ENCODE data around the gene LRR1.
A peak's percentile ranks its signal among the peaks of the same experiment; 100 is the strongest.
"Not testable (repeated sequence)": the region's sequence is repeated elsewhere in the genome, so short reads cannot be mapped to it uniquely, and the experiment has no call there.

LRR1 gene

DNA sequence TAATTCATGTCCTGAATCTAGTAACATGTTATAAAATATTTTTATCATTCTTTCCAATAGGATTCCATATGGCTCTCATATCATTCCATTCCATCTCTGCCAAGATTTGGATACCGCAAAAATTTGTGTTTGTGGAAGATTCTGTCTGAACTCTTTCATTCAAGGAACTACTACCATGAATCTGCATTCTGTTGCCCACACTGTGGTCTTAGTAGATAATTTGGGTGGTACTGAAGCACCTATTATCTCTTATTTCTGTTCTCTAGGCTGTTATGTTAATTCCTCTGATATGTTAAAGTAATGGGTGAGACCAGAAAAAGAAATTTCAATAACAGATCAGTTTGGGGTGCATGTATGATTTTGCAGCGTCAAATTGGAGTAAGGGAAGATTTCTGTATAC lies 15.5 kb downstream of the LRR1 start:
- H3K4me2 ChIP-seq (ENCODE audit: low read length), result no peak overlapping the region
- peaks cover 47% of the 10 kb centered on the region for H3K36me3 ChIP-seq (replicated peaks; ENCODE audit: low read depth, low read length)
- TF ChIP-seq, protein P1, sequence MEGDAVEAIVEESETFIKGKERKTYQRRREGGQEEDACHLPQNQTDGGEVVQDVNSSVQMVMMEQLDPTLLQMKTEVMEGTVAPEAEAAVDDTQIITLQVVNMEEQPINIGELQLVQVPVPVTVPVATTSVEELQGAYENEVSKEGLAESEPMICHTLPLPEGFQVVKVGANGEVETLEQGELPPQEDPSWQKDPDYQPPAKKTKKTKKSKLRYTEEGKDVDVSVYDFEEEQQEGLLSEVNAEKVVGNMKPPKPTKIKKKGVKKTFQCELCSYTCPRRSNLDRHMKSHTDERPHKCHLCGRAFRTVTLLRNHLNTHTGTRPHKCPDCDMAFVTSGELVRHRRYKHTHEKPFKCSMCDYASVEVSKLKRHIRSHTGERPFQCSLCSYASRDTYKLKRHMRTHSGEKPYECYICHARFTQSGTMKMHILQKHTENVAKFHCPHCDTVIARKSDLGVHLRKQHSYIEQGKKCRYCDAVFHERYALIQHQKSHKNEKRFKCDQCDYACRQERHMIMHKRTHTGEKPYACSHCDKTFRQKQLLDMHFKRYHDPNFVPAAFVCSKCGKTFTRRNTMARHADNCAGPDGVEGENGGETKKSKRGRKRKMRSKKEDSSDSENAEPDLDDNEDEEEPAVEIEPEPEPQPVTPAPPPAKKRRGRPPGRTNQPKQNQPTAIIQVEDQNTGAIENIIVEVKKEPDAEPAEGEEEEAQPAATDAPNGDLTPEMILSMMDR (IDR thresholded peaks at IDR 0.05; ENCODE audit: low read depth, low read length), result no peak
- no peak for TF ChIP-seq EZH2phosphoT487 (IDR thresholded peaks at IDR 0.05; ENCODE audit: low read depth)
- H3K9me3 ChIP-seq (ENCODE audit: insufficient read depth, low read length), result no peaks in the 10 kb centered on the region
- no peak overlapping the region for H3K4me3 ChIP-seq (ENCODE audit: low read length)
- H3K9ac ChIP-seq (ENCODE audit: low read length), result no peak overlapping the region
- H3K27ac ChIP-seq (ENCODE audit: low read length), result no peak overlapping the region
- H4K20me1 ChIP-seq (ENCODE audit: insufficient read depth, low read length), result peaks cover 18% of the 10 kb centered on the region
- H3K27me3 ChIP-seq (ENCODE audit: low read depth, low read length), result no peaks in the 10 kb centered on the region
- H2AFZ ChIP-seq (ENCODE audit: low read depth, low read length), result no peak overlapping the region
- peaks cover 86% of the 10 kb centered on the region for H3K79me2 ChIP-seq (ENCODE audit: low read length)
- H3K4me1 ChIP-seq (ENCODE audit: low read length), result peaks cover 7% of the 10 kb centered on the region

DNA sequence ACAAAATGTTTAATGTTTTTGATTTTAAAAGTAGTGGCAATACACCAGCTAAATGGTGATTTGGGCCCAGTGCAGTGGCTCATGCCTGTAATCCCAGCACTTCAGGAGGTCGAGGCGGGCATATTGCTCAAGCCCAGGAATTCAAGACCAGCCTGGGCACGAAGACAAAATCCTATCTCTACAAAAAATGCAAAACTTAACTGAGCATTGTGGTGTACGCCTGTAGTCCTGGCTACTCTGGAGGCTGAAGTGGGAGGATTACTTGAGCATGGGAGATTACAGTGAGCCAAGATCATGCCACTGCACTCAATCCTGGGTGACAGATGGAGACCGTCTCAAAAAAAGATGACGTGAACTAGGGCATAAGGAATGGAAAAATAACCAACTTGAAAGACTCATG lies 17.0 kb downstream of the LRR1 start:
- H3K36me3 ChIP-seq (replicated peaks; ENCODE audit: low read depth, low read length), result peaks cover 46% of the 10 kb centered on the region

DNA sequence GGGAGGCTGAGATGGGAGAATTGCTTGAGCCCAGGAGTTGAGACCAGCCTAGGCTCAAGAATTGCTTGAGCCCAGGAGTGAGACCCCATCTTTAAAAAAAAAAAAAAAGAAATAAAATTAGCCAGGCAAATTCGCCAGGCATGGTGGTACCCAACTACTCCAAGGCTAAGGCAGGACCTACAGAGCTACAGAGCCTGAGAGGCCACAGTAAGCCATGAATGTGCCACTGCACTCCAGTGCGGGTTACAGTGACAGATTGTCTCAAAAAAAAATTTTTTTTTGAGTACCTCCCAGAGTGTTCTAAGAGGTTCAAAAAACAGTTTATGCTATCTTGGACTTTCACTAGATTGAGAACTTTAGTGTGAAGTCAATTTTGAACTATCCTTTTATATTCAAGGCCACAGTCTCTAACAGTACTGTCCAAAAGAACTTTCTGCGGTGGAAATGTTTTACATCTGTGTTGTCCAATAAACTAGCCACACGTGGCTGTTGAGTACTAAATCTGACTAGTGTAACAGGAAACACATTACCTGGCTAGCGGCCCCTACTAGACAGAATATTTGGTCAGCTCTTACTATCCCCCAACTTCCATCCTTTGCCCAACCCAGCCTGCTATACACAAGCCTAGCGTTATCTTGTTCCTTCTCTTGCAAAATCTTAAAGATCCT lies 19.2 kb downstream of the LRR1 start:
- Histone ChIP-seq H3K4me1 (ENCODE audit: low read length) (peaks cover 18% of the 10 kb centered on the region), H3K27me3 (ENCODE audit: low read depth, low read length) (no peaks in the 10 kb centered on the region), H3K36me3 (replicated peaks; ENCODE audit: low read depth, low read length) (peaks cover 53% of the 10 kb centered on the region), H2AFZ (ENCODE audit: low read depth, low read length) (no peak overlapping the region), H3K4me2 (ENCODE audit: low read length) (no peak overlapping the region; the same call in 1 of the 2 replicates), H3K9ac (ENCODE audit: low read length) (no peak overlapping the region), H3K27ac (ENCODE audit: low read length) (no peak overlapping the region), H3K9me3 (ENCODE audit: insufficient read depth, low read length) (no peaks in the 10 kb centered on the region), H3K4me3 (ENCODE audit: low read length) (no peak overlapping the region), H4K20me1 (ENCODE audit: insufficient read depth, low read length) (peaks cover 36% of the 10 kb centered on the region), H3K79me2 (ENCODE audit: low read length) (peaks cover 87% of the 10 kb centered on the region)
- TF ChIP-seq, protein P1 (IDR thresholded peaks at IDR 0.05; ENCODE audit: low read depth, low read length), result no peak
- no peak for TF ChIP-seq EZH2phosphoT487 (IDR thresholded peaks at IDR 0.05; ENCODE audit: low read depth)

More for the DNA sequence above, 17.0 kb downstream of the LRR1 start:
- Histone ChIP-seq H3K4me2 (ENCODE audit: low read length) (no peak overlapping the region), H3K9me3 (ENCODE audit: insufficient read depth, low read length) (no peaks in the 10 kb centered on the region), H3K27ac (ENCODE audit: low read length) (no peak overlapping the region), H3K9ac (ENCODE audit: low read length) (no peak overlapping the region), H3K27me3 (ENCODE audit: low read depth, low read length) (no peaks in the 10 kb centered on the region), H2AFZ (ENCODE audit: low read depth, low read length) (no peak overlapping the region), H3K4me1 (ENCODE audit: low read length) (peaks cover 7% of the 10 kb centered on the region), H4K20me1 (ENCODE audit: insufficient read depth, low read length) (peaks cover 22% of the 10 kb centered on the region), H3K79me2 (ENCODE audit: low read length) (peaks cover 86% of the 10 kb centered on the region), H3K4me3 (ENCODE audit: low read length) (no peak overlapping the region)
- TF ChIP-seq, protein P1 (IDR thresholded peaks at IDR 0.05; ENCODE audit: low read depth, low read length), result no peak
- TF ChIP-seq EZH2phosphoT487 (IDR thresholded peaks at IDR 0.05; ENCODE audit: low read depth), result no peak

GRCh38 chr14:49619273-49619672 lies 20.5 kb downstream of the LRR1 start:
- Histone ChIP-seq H3K4me2 (ENCODE audit: low read length) (peak overlapping the region; percentile 79), H3K4me1 (ENCODE audit: low read length) (peaks cover 31% of the 10 kb centered on the region)

More at GRCh38 chr14:49619273-49619672, 20.5 kb downstream of the LRR1 start:
- Histone ChIP-seq H3K36me3 (replicated peaks; ENCODE audit: low read depth, low read length) (peaks cover 58% of the 10 kb centered on the region), H3K9ac (ENCODE audit: low read length) (peak overlapping the region; percentile 94), H4K20me1 (ENCODE audit: insufficient read depth, low read length) (peaks cover 44% of the 10 kb centered on the region), H3K4me3 (ENCODE audit: low read length) (peak overlapping the region; percentile 88), H3K79me2 (ENCODE audit: low read length) (peaks cover 91% of the 10 kb centered on the region), H3K27ac (ENCODE audit: low read length) (peak overlapping the region; percentile 89)
- H3K27me3 ChIP-seq (ENCODE audit: low read depth, low read length); H3K9me3 ChIP-seq (ENCODE audit: insufficient read depth, low read length); H2AFZ ChIP-seq (ENCODE audit: low read depth, low read length): not testable (repeated sequence)
